Loucy (cell line): ENCODE measurements around the gene PPP1R13B.
"Not testable (repeated sequence)": the region's sequence is repeated elsewhere in the genome, so short reads cannot be mapped to it uniquely, and the experiment has no call there.

Source experiments
- H2AFZ ChIP-seq: fragments of 200-600 bp; sonication (generic); 2 replicates; pipeline ENCODE4 v1.6.0; 2016; ENCODE audit warnings: antibody characterized with exemption, mild to moderate bottlenecking, low read length, moderate library complexity
- H3F3A ChIP-seq: fragments of 200-600 bp; 2 replicates; pipeline ENCODE4 v1.6.0; 2016; ENCODE audit warnings: antibody characterized with exemption, low read depth, mild to moderate bottlenecking
- H3K27me3 ChIP-seq: fragments of 200-600 bp; sonication (generic); 2 replicates; pipeline ENCODE4 v1.6.1; 2014; ENCODE audit warnings: low read length, mild to moderate bottlenecking; ENCODE audit not compliant: insufficient read depth, poor library complexity, severe bottlenecking
- H3K36me3 ChIP-seq: fragments of 200-600 bp; sonication (generic); 2 replicates; pipeline ENCODE4 v1.6.1; 2016; ENCODE audit warnings: low read length; ENCODE audit not compliant: insufficient read depth
- H3K4me1 ChIP-seq: fragments of 200-600 bp; sonication (generic); 2 replicates; pipeline ENCODE4 v1.5.1; 2014; ENCODE audit warnings: low read length, mild to moderate bottlenecking; ENCODE audit not compliant: insufficient read depth, poor library complexity, severe bottlenecking
- H3K4me2 ChIP-seq: fragments of 200-600 bp; sonication (generic); 2 replicates; pipeline ENCODE4 v1.6.0; 2014; ENCODE audit warnings: antibody characterized with exemption, low read length, low read depth, mild to moderate bottlenecking; ENCODE audit not compliant: poor library complexity, severe bottlenecking
- H3K4me3 ChIP-seq: fragments of 200-600 bp; sonication (generic); 2 replicates; pipeline ENCODE4 v1.5.1; 2014; ENCODE audit warnings: low read length, mild to moderate bottlenecking, mixed read lengths; ENCODE audit not compliant: poor library complexity, severe bottlenecking
- H3K79me2 ChIP-seq: fragments of 200-600 bp; sonication (generic); 2 replicates; pipeline ENCODE4 v1.6.1; 2014; ENCODE audit warnings: low read length; ENCODE audit not compliant: insufficient read depth
- H3K9ac ChIP-seq: fragments of 200-600 bp; sonication (generic); 2 replicates; pipeline ENCODE4 v1.6.0; 2014; ENCODE audit warnings: mild to moderate bottlenecking, low read depth, low read length, moderate library complexity; ENCODE audit not compliant: poor library complexity, severe bottlenecking
- H3K9me2 ChIP-seq: fragments of 200-600 bp; sonication (generic); replicated peaks from 2 replicates; pipeline ENCODE4 v1.6.1; 2016; ENCODE audit warnings: low read depth, low read length, mixed read lengths
- H3K9me3 ChIP-seq: fragments of 200-600 bp; sonication (generic); 2 replicates; pipeline ENCODE4 v1.6.1; 2014; ENCODE audit warnings: mild to moderate bottlenecking, antibody characterized with exemption, low read length, low read depth; ENCODE audit not compliant: insufficient read depth
- H4K20me1 ChIP-seq: fragments of 200-600 bp; sonication (generic); 2 replicates; pipeline ENCODE4 v1.6.0; 2014; ENCODE audit warnings: antibody characterized with exemption, low read length, mild to moderate bottlenecking; ENCODE audit not compliant: insufficient read depth, poor library complexity, severe bottlenecking
- CTCF ChIP-seq: fragments of 200-600 bp; sonication (generic); conservative IDR thresholded peaks from 2 replicates; pipeline ENCODE4 v1.5.1; 2014; ENCODE audit warnings: mild to moderate bottlenecking, antibody characterized with exemption, low read length
- EZH2phosphoT487 ChIP-seq: fragments of 200-600 bp; IDR thresholded peaks from 2 replicates; pipeline ENCODE4 v1.6.1; 2018; ENCODE audit warnings: antibody characterized with exemption, mild to moderate bottlenecking, moderate library complexity, borderline replicate concordance

The PPP1R13B gene

DNA sequence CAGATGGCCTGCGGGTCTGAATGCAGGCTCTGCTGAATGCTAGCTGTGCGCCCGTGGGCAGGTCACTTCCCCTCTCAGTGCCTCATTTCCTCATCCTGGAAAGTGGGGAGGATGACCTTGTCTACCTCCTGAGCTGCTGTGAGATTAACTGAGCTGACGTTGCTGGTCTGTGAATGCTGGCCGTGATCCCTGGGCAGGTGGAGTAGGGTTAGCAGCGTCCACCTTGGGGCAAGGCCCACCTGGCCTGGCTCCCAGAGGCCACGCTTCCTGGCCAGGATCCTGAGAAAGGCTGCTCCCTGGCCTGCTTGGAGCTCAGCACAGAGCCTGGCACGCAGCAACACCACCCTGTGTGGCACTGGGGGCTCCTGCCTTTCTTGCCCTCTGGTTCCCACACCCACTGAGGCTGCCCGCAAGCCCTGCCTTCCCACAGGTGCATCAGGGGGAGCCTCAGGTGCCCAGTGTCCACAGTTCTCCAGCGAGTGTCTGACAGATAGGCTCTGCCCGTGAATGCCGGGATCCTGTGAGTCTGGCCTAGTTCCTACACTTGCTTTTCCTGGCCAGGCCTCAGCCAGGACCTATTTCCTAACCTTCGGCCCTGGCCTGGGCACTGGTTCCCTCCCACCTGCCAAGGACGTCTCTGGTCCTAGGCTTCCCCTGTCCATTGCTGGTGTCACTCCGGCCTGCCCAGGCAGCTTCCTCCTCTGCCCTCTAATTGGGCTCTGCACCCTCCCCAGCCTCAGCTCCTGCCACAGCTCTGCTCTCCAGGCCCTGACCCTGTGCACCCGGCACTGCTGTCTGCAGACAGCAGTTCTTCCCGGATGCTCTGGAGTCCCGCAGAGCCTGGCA lies 43.7 kb upstream of the PPP1R13B start:
- Histone ChIP-seq H3K79me2 (no peaks in the 10 kb centered on the region), H3F3A (no peaks in the 10 kb centered on the region), H3K9me2 (no peaks in the 10 kb centered on the region), H3K4me1 (no peaks in the 10 kb centered on the region), H2AFZ (no peak overlapping the region), H3K36me3 (no peaks in the 10 kb centered on the region), H3K9ac (no peak overlapping the region), H3K27me3 (no peaks in the 10 kb centered on the region), H4K20me1 (no peaks in the 10 kb centered on the region), H3K4me2 (no peak overlapping the region), H3K9me3 (no peaks in the 10 kb centered on the region), H3K4me3 (no peak overlapping the region)
- TF ChIP-seq CTCF (no peak), EZH2phosphoT487 (no peak)

- TF ChIP-seq CTCF (no peak), EZH2phosphoT487 (no peak)
These were observed 42.6 kb upstream of the PPP1R13B start for GRCh38 chr14:103890052-103890371.

DNA sequence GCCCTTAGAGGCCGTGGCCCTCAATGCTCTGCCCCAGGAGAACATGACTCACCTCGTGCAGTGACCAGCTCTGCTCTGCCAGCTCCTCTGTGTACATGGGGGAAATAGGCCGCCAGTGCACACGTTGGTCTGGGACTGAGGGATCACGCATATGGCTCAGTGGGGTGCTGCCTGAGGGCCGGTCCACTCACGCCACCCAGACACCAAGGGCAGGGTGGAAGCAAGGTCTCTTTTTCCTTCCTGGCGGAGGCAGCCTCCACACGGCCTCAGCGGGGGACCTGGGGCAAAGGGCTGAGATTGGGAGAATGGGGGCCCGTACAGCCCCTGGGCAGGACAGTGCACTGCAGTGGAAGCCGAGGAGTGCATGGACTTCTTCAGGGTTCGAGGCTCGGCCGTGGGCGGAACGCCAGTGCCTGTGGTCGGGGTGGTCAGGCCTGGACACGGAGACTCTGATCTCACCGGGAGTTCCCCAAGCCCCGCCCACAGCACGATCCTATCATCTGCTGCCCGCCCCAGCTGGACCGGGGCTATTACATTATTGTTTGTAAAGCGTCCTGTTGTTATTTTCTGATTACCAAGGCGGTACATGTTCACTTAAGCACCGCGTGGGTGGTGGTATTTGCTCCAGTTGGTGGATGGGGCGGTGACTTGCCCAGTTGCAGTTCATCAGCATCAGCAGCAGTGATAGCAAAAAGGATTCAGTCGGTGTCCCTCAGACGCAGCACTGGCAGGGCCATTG lies 42.1 kb upstream of the PPP1R13B start:
- Histone ChIP-seq H3K9ac (no peak overlapping the region), H3K4me1 (no peaks in the 10 kb centered on the region), H3K36me3 (no peaks in the 10 kb centered on the region), H3F3A (no peaks in the 10 kb centered on the region), H4K20me1 (no peaks in the 10 kb centered on the region), H3K9me3 (no peaks in the 10 kb centered on the region), H2AFZ (no peak overlapping the region), H3K4me3 (no peak overlapping the region), H3K9me2 (no peaks in the 10 kb centered on the region), H3K79me2 (no peaks in the 10 kb centered on the region), H3K4me2 (no peak overlapping the region), H3K27me3 (no peaks in the 10 kb centered on the region)
- TF ChIP-seq CTCF (no peak), EZH2phosphoT487 (no peak)

More at GRCh38 chr14:103890052-103890371, 42.6 kb upstream of the PPP1R13B start:
- Histone ChIP-seq H2AFZ (no peak overlapping the region), H3K4me2 (no peak overlapping the region), H3K9ac (no peak overlapping the region), H3K9me3 (no peaks in the 10 kb centered on the region), H3K4me1 (no peaks in the 10 kb centered on the region), H4K20me1 (no peaks in the 10 kb centered on the region), H3K36me3 (no peaks in the 10 kb centered on the region), H3K4me3 (no peak overlapping the region), H3F3A (no peaks in the 10 kb centered on the region), H3K27me3 (no peaks in the 10 kb centered on the region), H3K9me2 (no peaks in the 10 kb centered on the region), H3K79me2 (no peaks in the 10 kb centered on the region)

GRCh38 chr14:103889002-103889312 lies 41.6 kb upstream of the PPP1R13B start:
- H4K20me1 ChIP-seq, H3K4me2 ChIP-seq, H3K79me2 ChIP-seq, H3F3A ChIP-seq, H3K4me3 ChIP-seq, H3K36me3 ChIP-seq, H3K4me1 ChIP-seq, H3K27me3 ChIP-seq, H2AFZ ChIP-seq, H3K9me3 ChIP-seq, H3K9ac ChIP-seq, H3K9me2 ChIP-seq: not testable (repeated sequence)
